ENCODE results near the gene PHAX.
"Not testable (repeated sequence)": the region's sequence is repeated elsewhere in the genome, so short reads cannot be mapped to it uniquely, and the experiment has no call there.

Gene PHAX

DNA sequence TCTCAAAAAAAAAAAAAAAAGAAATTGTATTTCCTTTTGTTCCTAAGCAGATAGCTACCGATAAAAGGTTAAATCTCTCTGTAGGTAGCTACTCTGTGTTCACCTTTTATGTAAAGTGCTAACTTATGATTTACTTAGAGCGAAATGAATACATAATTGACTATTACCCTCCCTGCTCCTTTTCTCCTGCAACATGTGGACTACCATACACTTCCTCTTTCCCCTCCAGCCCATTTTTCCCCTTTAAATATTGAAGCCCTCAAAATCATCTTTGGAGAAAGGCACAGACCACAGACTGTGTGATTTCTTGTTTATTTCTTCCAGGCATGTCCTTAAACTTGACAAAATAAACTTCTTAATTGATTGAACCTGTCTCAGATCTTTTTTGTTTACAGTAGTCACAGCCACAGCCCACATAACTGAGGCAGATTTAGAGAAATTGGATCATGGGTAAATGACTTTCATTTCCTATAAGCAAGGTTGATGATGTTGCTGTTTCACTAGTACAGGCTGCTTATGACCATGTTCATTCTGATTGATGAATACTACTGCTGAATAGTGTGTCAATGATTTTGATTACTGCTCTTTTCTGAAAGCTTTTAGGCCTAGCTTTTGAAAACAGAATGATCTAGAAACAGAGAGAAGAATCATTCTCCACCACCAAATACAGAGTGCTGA lies 59.2 kb downstream of the PHAX start:
- DNase-seq: peak; percentile 10

DNA sequence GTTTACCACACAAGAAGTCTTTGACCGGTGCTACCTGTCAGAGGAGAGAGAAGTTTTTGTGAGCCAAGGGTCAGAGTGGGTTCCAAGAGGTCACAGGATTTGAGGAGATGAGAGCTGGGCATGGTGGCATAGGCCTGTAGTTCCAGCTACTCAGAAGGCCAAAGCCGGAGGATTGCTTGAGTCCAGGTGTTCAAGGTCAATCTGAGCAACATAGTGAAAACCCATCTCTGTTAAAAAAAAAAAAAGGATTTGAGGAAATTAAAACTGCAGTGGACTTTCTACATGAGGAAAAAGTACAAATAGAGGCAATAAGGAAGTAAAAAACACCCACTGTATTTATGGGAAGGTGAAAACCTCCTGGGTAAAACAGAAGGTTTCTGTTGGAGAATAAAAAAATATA lies 63.8 kb downstream of the PHAX start:
- DNase-seq: no peak

DNA sequence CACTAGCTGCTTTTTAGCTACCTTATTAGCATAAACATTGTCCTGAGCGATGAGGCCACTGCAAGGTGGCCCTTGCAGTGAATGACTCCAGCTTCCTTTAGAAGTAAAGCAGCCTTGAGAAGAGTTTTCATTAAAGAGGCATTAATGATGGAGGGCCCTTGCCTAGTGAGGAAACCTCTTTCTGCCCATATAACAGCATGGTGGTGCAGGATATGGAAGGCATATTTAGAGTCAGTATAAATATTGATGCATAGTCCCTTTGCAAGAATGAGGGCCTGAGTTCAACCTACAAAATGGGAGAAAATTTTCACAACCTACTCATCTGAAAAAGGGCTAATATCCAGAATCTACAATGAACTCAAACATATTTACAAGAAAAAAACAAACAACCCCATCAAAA lies 69.4 kb downstream of the PHAX start:
- DNase-seq: not testable (repeated sequence)

DNA sequence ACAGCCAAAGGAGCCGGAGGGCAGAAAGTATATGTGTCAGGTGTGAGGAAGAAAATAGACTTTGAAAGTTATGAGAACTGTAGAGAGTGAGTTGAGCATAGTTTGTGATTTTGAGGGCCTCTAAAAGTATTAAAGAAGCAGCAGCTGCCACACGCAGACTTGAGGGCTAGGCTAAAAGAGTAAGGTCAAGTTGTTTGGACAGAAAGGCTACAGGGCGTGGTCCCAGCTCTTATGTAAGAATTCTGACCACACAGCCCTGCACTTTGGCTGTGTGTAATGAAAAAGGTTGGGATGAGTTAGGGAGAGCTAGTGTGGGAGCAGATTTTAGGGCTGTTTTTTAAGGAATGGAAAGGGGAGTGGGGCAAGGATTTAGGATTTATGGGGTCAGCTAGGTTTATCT lies 70.9 kb downstream of the PHAX start:
- DNase-seq: not testable (repeated sequence)

DNA sequence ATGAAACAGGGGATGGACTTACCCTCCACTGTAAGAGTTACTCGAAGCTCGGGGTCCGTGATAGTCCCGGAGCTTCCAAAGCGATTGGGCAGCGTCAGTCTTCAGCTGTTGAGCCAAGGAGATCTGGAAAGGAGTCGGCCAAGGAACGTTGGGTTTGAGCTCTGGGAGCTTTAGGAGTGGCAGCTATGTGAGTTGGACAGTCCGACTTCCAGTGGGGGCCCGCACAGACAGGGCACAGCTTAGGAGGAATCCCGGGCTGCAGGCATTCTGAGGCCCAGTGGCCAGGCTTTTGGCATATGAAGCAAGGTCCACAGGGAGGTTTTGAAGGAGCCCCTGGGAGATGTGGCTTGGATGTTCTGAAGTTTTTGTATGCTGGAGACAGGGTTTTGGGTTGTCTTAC lies 72.7 kb downstream of the PHAX start:
- DNase-seq: no peak

DNA sequence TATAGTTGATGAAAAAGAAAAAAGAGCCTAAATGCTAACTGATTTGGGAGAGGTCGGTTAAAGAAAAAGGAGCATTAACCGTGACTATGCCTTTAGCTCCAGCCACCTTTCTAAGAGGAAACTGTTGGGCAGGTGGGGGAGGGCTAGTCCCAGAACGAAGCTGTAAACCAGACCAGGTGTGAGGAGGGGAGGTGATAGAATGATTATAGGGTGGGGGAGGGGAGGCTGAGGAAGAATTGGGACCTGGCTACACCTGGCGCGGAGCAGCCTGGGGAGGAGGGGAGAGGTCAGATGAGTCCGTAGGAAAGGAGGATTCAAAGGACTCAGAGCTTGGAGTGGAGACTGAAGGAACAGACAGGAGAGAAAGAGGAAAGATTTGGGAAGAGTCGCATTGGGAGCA lies 73.4 kb downstream of the PHAX start:
- no peak for DNase-seq

DNA sequence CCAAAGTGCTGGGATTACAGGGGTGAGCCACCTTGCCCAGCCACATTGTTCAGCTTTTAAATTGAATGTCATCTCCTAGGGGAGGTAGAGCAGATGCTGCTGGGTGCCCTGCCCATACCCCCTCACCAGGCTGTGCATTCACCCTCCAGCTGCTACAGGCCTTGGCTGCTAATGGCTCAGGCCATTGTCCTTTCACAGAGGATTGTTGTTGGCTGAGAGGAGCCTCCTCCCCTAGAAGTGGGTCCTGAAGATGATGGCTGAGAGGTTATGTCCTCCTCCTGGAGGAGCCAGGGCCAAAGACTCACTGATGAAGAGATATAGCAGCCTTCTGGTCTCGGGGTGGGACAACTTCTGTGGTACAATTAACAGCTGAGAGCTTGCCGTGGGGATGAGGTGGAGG lies 74.6 kb downstream of the PHAX start:
- no peak for DNase-seq

DNA sequence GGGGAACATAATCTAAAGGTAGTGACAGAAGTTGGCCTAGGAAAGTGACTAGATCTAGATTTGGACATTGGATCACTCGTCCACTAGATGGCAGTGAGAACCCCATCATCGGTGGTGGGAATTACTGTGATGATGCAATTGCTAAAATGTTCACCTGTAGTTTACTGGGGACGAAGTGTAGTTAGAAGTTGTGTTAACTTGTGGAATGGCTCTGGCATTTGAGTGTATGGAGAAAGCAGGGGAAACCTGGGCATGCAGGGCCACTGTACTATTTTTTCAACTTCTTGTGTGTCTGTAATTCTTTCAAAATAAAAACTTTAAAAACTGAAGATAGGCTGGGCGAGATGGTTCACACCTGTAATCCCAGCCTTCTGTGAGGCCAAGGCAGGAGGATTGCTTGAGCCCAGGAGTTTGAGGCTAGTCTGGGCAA lies 75.5 kb downstream of the PHAX start:
- peak; percentile 74 for DNase-seq
